Superior temporal gyrus (tissue), 1 donor: ENCODE results near the gene LAMC2.
"Not testable (repeated sequence)": the region's sequence is repeated elsewhere in the genome, so short reads cannot be mapped to it uniquely, and the experiment has no call there.

ENCODE experiments used
- DNase-seq: peaks from one replicate; pipeline ENCODE4 v3.0.0-alpha.2; 2016; ENCODE audit errors: extremely low spot score

The LAMC2 gene

GRCh38 chr1:183185941-183186490 is at the start of gene LAMC2:
TSS of gene LAMC2 (plus strand) at chr1:183186264. CDS start at chr1:183186353, 89 bp downstream.
- no peak for DNase-seq

GRCh38 chr1:183137782-183138181 is 48.3 kb upstream of the LAMC2 start:
- no peak for DNase-seq

GRCh38 chr1:183138301-183138700 is 47.8 kb upstream of the LAMC2 start:
- no peak for DNase-seq

- DNase-seq: no peak
Observed at GRCh38 chr1:183139281-183139942, 46.7 kb upstream of the LAMC2 start.

- DNase-seq: no peak
Observed at GRCh38 chr1:183140633-183141032, 45.4 kb upstream of the LAMC2 start.

GRCh38 chr1:183142171-183142570 is 43.9 kb upstream of the LAMC2 start:
- DNase-seq: no peak

- no peak for DNase-seq
Observed at GRCh38 chr1:183143576-183144315, 42.3 kb upstream of the LAMC2 start.

GRCh38 chr1:183144752-183145151 is 41.3 kb upstream of the LAMC2 start:
- DNase-seq: no peak

GRCh38 chr1:183147735-183148134 is 38.3 kb upstream of the LAMC2 start:
- no peak for DNase-seq

- no peak for DNase-seq
Observed at GRCh38 chr1:183148599-183148998, 37.5 kb upstream of the LAMC2 start.

- DNase-seq: no peak
Observed at GRCh38 chr1:183149273-183149672, 36.8 kb upstream of the LAMC2 start.

- DNase-seq: not testable (repeated sequence)
Observed at GRCh38 chr1:183150032-183150431, 36.0 kb upstream of the LAMC2 start.

- DNase-seq: no peak
Observed at GRCh38 chr1:183150445-183150844, 35.6 kb upstream of the LAMC2 start.

GRCh38 chr1:183152180-183152579 is 33.9 kb upstream of the LAMC2 start:
- no peak for DNase-seq

- DNase-seq: no peak
Observed at GRCh38 chr1:183155939-183156338, 30.1 kb upstream of the LAMC2 start.

GRCh38 chr1:183159960-183160359 is 26.1 kb upstream of the LAMC2 start:
- no peak for DNase-seq

GRCh38 chr1:183161391-183161790 is 24.7 kb upstream of the LAMC2 start:
- no peak for DNase-seq

GRCh38 chr1:183163316-183163715 is 22.7 kb upstream of the LAMC2 start:
- no peak for DNase-seq

- DNase-seq: no peak
Observed at GRCh38 chr1:183164340-183164739, 21.7 kb upstream of the LAMC2 start.

- no peak for DNase-seq
Observed at GRCh38 chr1:183164963-183165362, 21.1 kb upstream of the LAMC2 start.

- no peak for DNase-seq
Observed at GRCh38 chr1:183165456-183165855, 20.6 kb upstream of the LAMC2 start.

- no peak for DNase-seq
Observed at GRCh38 chr1:183166454-183166853, 19.6 kb upstream of the LAMC2 start.

GRCh38 chr1:183167676-183168075 is 18.4 kb upstream of the LAMC2 start:
- no peak for DNase-seq
